AML-193 (cell line): ENCODE measurements around the gene NAV1.
"Not testable (repeated sequence)": the region's sequence is repeated elsewhere in the genome, so short reads cannot be mapped to it uniquely, and the experiment has no call there.

ENCODE experiments used
- DNase-seq, 2 experiments: peaks; one replicate each; lab custom pipeline; 2025; lab: John Stamatoyannopoulos, UW

The NAV1 gene

DNA sequence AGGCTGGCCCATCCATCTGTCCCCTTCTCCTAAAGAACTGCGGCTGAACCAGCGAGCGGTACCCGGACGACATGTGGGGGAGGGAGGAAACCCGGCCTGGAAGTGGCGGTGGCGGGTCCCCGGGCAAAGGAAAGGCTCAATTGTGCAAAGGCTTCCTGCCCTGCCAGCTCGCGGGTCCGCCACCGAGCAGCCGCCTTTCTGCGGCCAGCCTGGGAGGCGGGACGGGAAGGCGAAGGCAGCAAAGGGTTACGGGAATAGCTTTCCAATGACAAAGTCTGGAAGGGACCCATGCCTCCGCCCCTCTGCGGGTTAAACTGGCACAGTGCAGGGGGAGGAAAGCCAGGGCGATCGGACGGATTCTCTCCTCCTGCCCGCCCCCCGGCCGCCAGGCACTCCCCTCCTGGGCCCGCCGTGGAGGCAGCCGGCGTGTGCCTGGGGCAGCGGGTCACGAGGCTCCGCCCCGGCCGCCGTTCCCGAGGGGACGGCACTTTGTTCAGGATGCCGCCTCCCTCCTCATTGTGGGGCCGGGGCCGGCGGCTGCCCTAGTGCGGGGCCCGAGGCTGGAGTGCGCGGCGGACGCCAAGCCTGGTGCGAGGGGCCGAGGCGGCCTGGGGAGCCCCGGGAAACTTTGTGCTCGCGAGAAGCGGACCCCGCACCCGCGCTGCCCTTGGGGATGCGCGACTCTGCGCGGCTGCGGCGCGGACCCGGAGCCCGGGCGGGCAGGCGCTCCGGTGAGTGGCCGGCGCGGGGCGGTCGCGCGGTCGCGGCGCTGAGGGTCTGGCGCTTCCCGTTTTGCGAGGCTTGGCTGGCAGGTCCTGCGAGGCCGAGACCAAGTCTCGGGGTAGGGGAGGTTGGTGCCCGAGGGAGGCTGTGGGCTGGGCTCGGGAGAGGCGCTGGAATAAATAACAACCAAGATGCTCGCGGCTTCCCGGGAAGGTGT lies at the start of gene NAV1:
Gene NAV1, plus strand, starts transcription at position 516 of the 940 bp plus-strand sequence. CDS start 83,758 bp downstream, outside the sequence.
- no peak for DNase-seq

GRCh38 chr1:201489643-201490261 lies 49.2 kb upstream of the NAV1 start:
- no peak for DNase-seq

GRCh38 chr1:201490708-201491131 lies 48.2 kb upstream of the NAV1 start:
- DNase-seq = no peak

GRCh38 chr1:201491896-201492511 lies 46.9 kb upstream of the NAV1 start:
- no peak for DNase-seq

- not testable (repeated sequence) for DNase-seq
Measured at GRCh38 chr1:201493026-201493656, 45.8 kb upstream of the NAV1 start.

- no peak for DNase-seq
Measured at GRCh38 chr1:201493757-201494617, 44.9 kb upstream of the NAV1 start.

DNA sequence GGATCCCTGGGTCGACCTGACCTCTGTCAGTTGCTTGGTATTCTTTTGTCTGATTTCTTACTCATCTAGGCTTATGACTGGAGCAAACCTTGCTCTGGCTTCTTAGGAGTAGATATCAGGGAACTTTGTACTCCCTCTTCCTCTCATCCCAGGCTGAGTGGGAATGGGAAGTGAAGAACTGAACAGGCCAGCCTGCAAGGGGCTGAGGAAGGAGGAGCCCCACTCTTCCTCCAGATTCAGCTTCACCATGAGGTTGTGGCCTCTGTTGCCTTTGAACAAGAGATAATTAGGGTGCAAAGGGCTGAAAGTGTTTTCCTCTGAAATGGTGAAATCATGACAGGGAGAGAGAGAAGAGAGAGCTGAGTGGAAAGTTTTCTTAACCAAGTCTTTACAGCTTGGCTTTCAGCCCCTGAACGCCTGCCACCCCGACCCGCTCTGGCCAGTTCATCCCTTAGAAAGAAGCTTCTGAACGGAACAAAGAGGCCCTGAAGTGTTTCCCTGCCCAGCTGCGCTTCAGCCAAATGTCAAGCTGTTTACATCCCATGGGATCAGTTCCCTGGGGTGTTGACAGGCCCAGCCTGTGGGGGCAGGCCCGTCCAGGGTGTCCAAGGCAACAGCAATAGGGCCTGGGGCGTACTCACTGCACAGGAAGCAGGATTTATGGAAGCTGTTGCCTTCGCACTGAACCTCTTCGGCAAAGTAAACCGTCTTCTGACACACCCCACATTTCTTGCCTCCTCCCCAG lies 43.2 kb upstream of the NAV1 start:
- DNase-seq = no peak

- DNase-seq = no peak
Measured at GRCh38 chr1:201496296-201496690, 42.6 kb upstream of the NAV1 start.

DNA sequence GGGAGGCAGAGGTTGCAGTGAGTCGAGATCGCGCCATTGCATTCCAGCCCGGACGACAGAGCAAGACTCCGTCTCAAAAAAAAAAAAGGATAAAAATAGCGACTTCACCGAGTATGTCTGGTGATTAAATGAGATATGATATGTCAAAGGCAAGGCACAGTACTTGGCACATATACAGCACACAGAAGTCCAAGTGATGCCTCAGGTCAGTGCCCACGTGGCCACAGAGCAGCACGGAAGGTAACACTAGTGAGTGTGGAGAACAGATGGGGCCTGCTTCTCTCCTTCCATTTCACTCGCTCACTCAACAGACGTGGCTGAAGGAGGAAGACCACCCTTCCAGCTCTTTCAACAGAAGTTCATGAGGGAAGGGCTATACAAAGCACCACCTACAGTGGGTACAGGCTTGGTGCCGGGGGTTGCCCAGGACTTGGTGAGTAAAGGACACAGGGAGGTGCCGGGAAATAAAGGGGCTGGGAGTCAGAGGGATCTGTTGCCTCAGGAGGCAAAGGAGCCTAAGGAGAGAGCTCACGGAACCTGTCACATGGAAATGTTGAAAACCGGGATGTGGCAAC lies 40.9 kb upstream of the NAV1 start:
- no peak for DNase-seq

GRCh38 chr1:201498621-201499020 lies 40.3 kb upstream of the NAV1 start:
- no peak for DNase-seq

DNA sequence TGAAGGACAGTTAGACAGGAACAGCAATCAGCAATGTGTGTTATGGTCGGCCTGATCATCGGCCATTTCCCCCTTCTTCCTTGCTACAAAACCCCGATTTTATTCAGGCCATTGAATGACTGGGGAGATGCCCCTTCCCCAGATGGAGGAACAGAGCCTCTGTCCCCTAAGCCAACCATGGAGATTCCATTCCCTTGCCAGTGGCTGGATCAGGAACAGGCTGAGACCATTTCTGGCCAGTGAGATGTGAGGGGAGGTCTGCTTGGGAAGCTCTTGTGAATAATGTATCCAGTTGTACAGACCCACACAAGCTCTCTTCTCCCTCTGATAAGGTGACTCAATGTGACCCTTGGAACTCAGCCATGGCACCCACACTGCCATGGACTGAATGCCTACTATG lies 39.7 kb upstream of the NAV1 start:
- DNase-seq = no peak

- DNase-seq = no peak
Measured at GRCh38 chr1:201499795-201500669, 38.9 kb upstream of the NAV1 start.

DNA sequence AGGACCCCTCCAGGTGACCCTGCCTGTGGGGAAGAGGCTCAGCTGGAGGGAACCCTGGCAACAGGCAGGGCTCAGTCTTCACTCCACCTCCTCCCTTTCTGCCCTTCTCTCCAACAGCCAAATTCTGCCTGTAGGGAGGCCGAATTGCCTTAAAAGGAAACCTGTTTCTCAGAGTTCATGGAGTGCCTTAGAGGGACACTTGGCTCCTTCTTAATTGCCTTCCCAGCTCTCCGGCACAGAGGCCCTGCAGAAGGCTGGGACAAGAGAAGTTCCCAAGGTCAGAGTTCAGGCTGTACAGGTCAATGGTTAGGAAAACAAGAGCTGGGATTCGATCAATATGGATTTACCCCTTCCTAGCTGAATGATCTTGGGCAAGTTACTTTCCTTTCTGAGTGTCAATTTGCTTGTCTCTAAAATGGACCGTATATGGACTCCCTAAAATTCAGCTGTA lies 38.2 kb upstream of the NAV1 start:
- no peak for DNase-seq

- DNase-seq = no peak
Measured at GRCh38 chr1:201501144-201501543, 37.8 kb upstream of the NAV1 start.

DNA sequence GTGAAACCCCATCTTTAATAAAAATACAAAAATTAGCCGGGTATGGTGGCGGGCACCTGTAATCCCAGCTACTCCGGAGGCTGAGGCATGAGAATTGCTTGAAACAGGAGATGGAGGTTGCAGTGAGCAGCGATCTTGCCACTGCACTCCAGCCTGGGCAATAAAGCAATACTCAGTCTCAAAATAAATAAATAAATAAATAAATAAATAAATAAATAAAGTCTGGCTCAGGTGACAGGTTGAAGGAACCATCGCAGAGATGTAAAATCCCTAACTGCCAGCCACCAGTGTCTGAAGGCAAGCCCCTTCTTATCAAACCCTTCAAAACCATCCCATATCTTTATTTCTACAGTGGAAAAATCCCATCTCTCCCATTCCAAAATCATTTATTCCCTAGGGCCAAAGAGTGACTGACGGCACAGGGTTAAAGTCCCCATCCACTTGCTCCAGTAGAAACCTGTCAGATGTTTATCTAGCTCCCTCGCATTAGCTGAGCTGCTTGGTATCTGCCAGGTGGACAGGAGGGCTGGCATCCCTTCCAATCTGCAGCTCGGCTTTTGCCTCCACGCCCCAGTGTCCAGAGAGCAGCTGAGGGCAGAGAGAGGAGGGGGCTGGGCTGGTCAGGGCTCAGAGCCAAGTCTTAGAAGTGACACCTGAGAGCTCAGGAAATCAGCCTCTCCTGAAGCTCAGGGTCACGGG lies 37.0 kb upstream of the NAV1 start:
- DNase-seq = no peak

GRCh38 chr1:201502511-201502857 lies 36.4 kb upstream of the NAV1 start:
- DNase-seq = no peak

- DNase-seq = no peak
Measured at GRCh38 chr1:201503397-201504176, 35.3 kb upstream of the NAV1 start.

DNA sequence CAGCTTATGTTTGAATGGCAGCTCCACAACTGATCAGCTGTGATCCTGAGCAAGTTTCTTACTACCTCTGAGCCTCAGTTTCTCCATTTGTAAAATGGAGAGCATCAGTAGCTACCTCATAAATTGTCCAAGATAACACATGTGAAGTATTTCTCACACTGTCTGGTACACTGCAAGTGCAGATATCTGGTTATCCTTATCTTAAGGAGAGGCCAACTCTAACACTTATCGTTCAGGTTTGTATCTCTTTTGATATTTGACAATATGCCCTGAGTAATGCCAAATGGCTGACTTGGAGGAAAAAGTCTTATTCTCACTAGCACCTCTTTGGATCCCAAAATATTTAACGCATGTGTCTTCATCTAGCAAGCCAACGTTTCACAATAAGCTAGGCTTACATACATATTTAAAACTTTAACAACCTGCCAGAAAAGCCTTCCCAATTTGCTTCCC lies 34.7 kb upstream of the NAV1 start:
- DNase-seq = no peak
